ENCODE measurements around the gene RPS21.

GRCh38 chr20:62395311-62396242 is 8.7 kb downstream of the RPS21 start:
- TF ChIP-seq POLR2A (IDR thresholded peaks at IDR 0.05) (no peak), CTCF (IDR thresholded peaks at IDR 0.05) (no peak), POLR2AphosphoS5 (IDR thresholded peaks at IDR 0.05; ENCODE audit: insufficient read depth in 1 of 2, low read depth in 1 of 2) (no peak)

All from vagina (tissue), 2 donors.